Pancreas (tissue), 10 donors: ENCODE results near the gene CYP17A1. TPM values are rescaled to one million over a fixed set of nuclear protein-coding genes. Genes with fewer than 3 reads are reported as not detected.

Experiments used
- ATAC-seq, 4 donors: fragments of 200-7000 bp; cut with Tn5 transposase; one replicate each; pipeline versions ENCODE4 v1.8.0 to v1.9.1; 2020; ENCODE audit warnings: mild to moderate bottlenecking in 4 of 4, moderate library complexity in 4 of 4
- DNase-seq, 6 donors: peaks; one replicate each; pipeline ENCODE4 v3.0.0-alpha.2; 2020
- FAIRE-seq: peaks from 2 replicates; lab custom pipeline; 2012; peaks lifted over from hg19 to GRCh38; lab: Jason Lieb, UNC
- H3K27ac ChIP-seq, 4 donors: fragments of 200-600 bp; sonication (generic); 1 replicate in 3 of 4; 2 replicates in 1 of 4; pipeline versions ENCODE4 v1.5.0 to v1.8.0; 2020
- H3K27me3 ChIP-seq, 4 donors: fragments of 200-600 bp; one replicate each; pipeline ENCODE4 v1.8.0; 2021
- H3K36me3 ChIP-seq, 3 donors: fragments of 200-600 bp; sonication (generic) in 1 of 3; one replicate each; pipeline versions ENCODE4 v1.5.0 to v1.8.0; 2020 to 2021
- H3K4me1 ChIP-seq, 3 donors: fragments of 200-600 bp; one replicate each; pipeline ENCODE4 v1.8.0; 2021
- H3K4me3 ChIP-seq, 4 donors: fragments of 200-600 bp; sonication (generic) in 2 of 4; one replicate each; pipeline versions ENCODE4 v1.5.0 to v1.8.0; 2020 to 2021
- H3K9me3 ChIP-seq, 4 donors: fragments of 200-600 bp; one replicate each; pipeline ENCODE4 v1.8.0; 2021
- CTCF ChIP-seq, 4 donors: fragments of 200-600 bp; sonication (generic) in 3 of 4; IDR thresholded peaks; one replicate each; pipeline versions ENCODE4 v1.5.0 to v1.8.0; 2021; ENCODE audit warnings: antibody characterized with exemption in 4 of 4
- WGBS, 2 donors: extraction: QIAGEN DNeasy Blood & Tissue Kit; methylation state at CpG; one replicate each; pipeline ENCODE4 v1.1.7; 2013; 5-methylcytosine and 5-hydroxymethylcytosine counted together
- intact Hi-C, 3 donors: fragments of 100-400 bp; cut with DNase I; formaldehyde crosslinking; loops; one replicate each; pipeline versions ENCODE4 v1.11.1 to v1.14.2; 2022
- polyA plus RNA-seq, 2 donors: library from polyadenylated mRNA; stranded (reverse); fragments of 200-250 nt; gene quantifications; one replicate each; pipeline ENCODE4 v1.2.3, GENCODE V29; 2013
- total RNA-seq, 6 donors: library from RNA; stranded (reverse); fragmentation: NEBNext Ultra II Directional in 4 of 6; extraction: Animal tissue kit (Norgen Biotek cat#: 25700) in 4 of 6; gene quantifications; one replicate each; pipeline versions ENCODE4 v1.2.1 to v1.2.4, GENCODE V29; 2021 to 2023
- donor health status: healthy with polysubstance abuse.
- donor health status: DM: no; HTN: no; CAD: no; lungs with moderate emphysema.
- donor health status: DM: no; HTN: no; CAD: no.
- donor health status: control.
- donor health status: control.
- donor health status: Bipolar disorder and iron deficiency.
- donor health status: DM: yes; HTN: yes; CAD: no.
- donor health status: DM: no; HTN: no; CAD: no.
- donor health status: DM: no; HTN: no; CAD: no.
- donor health status: DM: yes; HTN: yes; CAD: no.

The CYP17A1 gene
- total and polyA plus RNA-seq, 8 donors = 0.11 to 6.4 (median 0.35) TPM; not detected in 1

- no peak for TF ChIP-seq CTCF (IDR thresholded peaks at IDR 0.05)
- Histone ChIP-seq H3K9me3 (no peaks in the 10 kb centered on the region), H3K4me3 (no peak overlapping the region), H3K27me3 (no peaks in the 10 kb centered on the region), H3K4me1 (peaks cover 0 to 8% (median 0%) of the 10 kb centered on the region in 3 donors), H3K36me3 (peaks cover 0 to 2% (median 0%) of the 10 kb centered on the region in 3 donors), H3K27ac (peak overlapping the region in 1 of 4 donors; percentile 37)
- WGBS, 2 donors = 48 to 59% methylated on average over 6 of the region's 6 CpGs
- DNase-seq = peak in 1 of 6 donors; percentile 33
- ATAC-seq = peak in 3 of 4 donors; percentile 4 to 34 (median 29)
- intact Hi-C loops = no loop called here
- no peak for FAIRE-seq
These were observed 18.2 kb downstream of the CYP17A1 start for GRCh38 chr10:102819054-102819453.

- intact Hi-C loops = no loop called here
- TF ChIP-seq CTCF (IDR thresholded peaks at IDR 0.05) = no peak
- FAIRE-seq = no peak
These were observed 20.0 kb downstream of the CYP17A1 start for GRCh38 chr10:102817175-102817574.

GRCh38 chr10:102815790-102816549, 21.2 kb downstream of the CYP17A1 start:
- peak overlapping the region in 3 of 4 donors; percentile 26 to 73 (median 63) for H3K27ac ChIP-seq
- no peak overlapping the region for H3K4me3 ChIP-seq
- peak in 1 of 6 donors; percentile 44 for DNase-seq
- FAIRE-seq = peak; percentile 53
- H3K36me3 ChIP-seq = peaks cover 11 to 32% (median 15%) of the 10 kb centered on the region in 3 donors
- peak in 3 of 4 donors; percentile 37 to 67 (median 52) for ATAC-seq
- H3K9me3 ChIP-seq = no peaks in the 10 kb centered on the region
- intact Hi-C loops = no loop called here
- TF ChIP-seq CTCF (IDR thresholded peaks at IDR 0.05) = no peak
- 80 to 85% methylated on average over 12 of the region's 12 CpGs for WGBS, 2 donors
- no peaks in the 10 kb centered on the region for H3K27me3 ChIP-seq
- H3K4me1 ChIP-seq = peaks cover 0 to 9% (median 0%) of the 10 kb centered on the region in 3 donors

More at GRCh38 chr10:102817175-102817574, 20.0 kb downstream of the CYP17A1 start:
- H3K4me1 ChIP-seq = peaks cover 0 to 9% (median 0%) of the 10 kb centered on the region in 3 donors
- no peak for ATAC-seq
- H3K27ac ChIP-seq = peak overlapping the region in 2 of 4 donors; percentile 63 to 73
- H3K9me3 ChIP-seq = no peaks in the 10 kb centered on the region
- H3K36me3 ChIP-seq = peaks cover 9 to 20% (median 11%) of the 10 kb centered on the region in 3 donors
- H3K27me3 ChIP-seq = no peaks in the 10 kb centered on the region
- H3K4me3 ChIP-seq = no peak overlapping the region
- 90 to 97% methylated on average over 3 to 4 of the region's 4 CpGs for WGBS, 2 donors
- no peak for DNase-seq

GRCh38 chr10:102814873-102815661, 22.1 kb downstream of the CYP17A1 start:
- no peak for TF ChIP-seq CTCF (IDR thresholded peaks at IDR 0.05)
- DNase-seq = peak in 4 of 6 donors; percentile 20 to 76 (median 50)
- Histone ChIP-seq H3K4me3 (no peak overlapping the region), H3K4me1 (peaks cover 0 to 9% (median 0%) of the 10 kb centered on the region in 3 donors), H3K27me3 (no peaks in the 10 kb centered on the region), H3K9me3 (no peaks in the 10 kb centered on the region), H3K27ac (peak overlapping the region in 3 of 4 donors; percentile 26 to 73 (median 63)), H3K36me3 (peaks cover 11 to 32% (median 15%) of the 10 kb centered on the region in 3 donors)
- intact Hi-C loops = no loop called here
- WGBS, 2 donors = 70 to 71% methylated on average over 23 of the region's 23 CpGs
- ATAC-seq = peak in 2 of 4 donors; percentile 13 to 33
- FAIRE-seq = no peak
